Hepatocyte (in vitro differentiated cells): ENCODE results near the gene SPIRE1.

Source experiments
- CTCF ChIP-seq: fragments of 200-600 bp; sonication (generic); IDR thresholded peaks from 2 replicates; pipeline ENCODE4 v1.5.1; 2016; ENCODE audit warnings: antibody characterized with exemption, mild to moderate bottlenecking; ENCODE audit not compliant: poor library complexity
- EZH2 ChIP-seq: fragments of 200-600 bp; sonication (generic); IDR thresholded peaks from 2 replicates; pipeline ENCODE4 v1.6.1; 2016; ENCODE audit warnings: antibody characterized with exemption, mild to moderate bottlenecking, borderline replicate concordance

- no peak for TF ChIP-seq CTCF
- no peak for TF ChIP-seq EZH2
Observed at GRCh38 chr18:12567849-12568248, 90.1 kb downstream of the SPIRE1 start.
